GM19467 (cell line): ENCODE results near the gene TRIP10.

Source experiments
- ATAC-seq: cut with Tn5 transposase; IDR thresholded peaks from one replicate; pipeline ENCODE4 v1.9.1; 2021; ENCODE audit warnings: mild to moderate bottlenecking, moderate library complexity; ENCODE audit not compliant: unreplicated experiment

Gene TRIP10

GRCh38 chr19:6710273-6711077 lies 29.0 kb upstream of the TRIP10 start:
- ATAC-seq: no peak

- no peak for ATAC-seq
Observed at GRCh38 chr19:6711078-6711361, 28.5 kb upstream of the TRIP10 start.

- no peak for ATAC-seq
Observed at GRCh38 chr19:6711605-6712004, 27.9 kb upstream of the TRIP10 start.

- no peak for ATAC-seq
Observed at GRCh38 chr19:6712231-6712630, 27.2 kb upstream of the TRIP10 start.

- no peak for ATAC-seq
Observed at GRCh38 chr19:6712692-6713670, 26.5 kb upstream of the TRIP10 start.

- ATAC-seq: no peak
Observed at GRCh38 chr19:6713773-6714692, 25.4 kb upstream of the TRIP10 start.

- ATAC-seq: no peak
Observed at GRCh38 chr19:6714749-6715555, 24.5 kb upstream of the TRIP10 start.

GRCh38 chr19:6716610-6716970 lies 22.9 kb upstream of the TRIP10 start:
- no peak for ATAC-seq

- ATAC-seq: no peak
Observed at GRCh38 chr19:6717036-6717435, 22.4 kb upstream of the TRIP10 start.

- no peak for ATAC-seq
Observed at GRCh38 chr19:6717441-6717971, 22.0 kb upstream of the TRIP10 start.

- no peak for ATAC-seq
Observed at GRCh38 chr19:6718111-6718740, 21.3 kb upstream of the TRIP10 start.

- no peak for ATAC-seq
Observed at GRCh38 chr19:6718741-6719539, 20.5 kb upstream of the TRIP10 start.

- ATAC-seq: no peak
Observed at GRCh38 chr19:6719540-6719861, 20.0 kb upstream of the TRIP10 start.

- ATAC-seq: no peak
Observed at GRCh38 chr19:6719992-6720368, 19.5 kb upstream of the TRIP10 start.

GRCh38 chr19:6720369-6721137 lies 18.9 kb upstream of the TRIP10 start, which contains the start of gene C3:
C3 (minus strand) TSS chr19:6720650; CDS start chr19:6720589, 61 bp downstream.
- no peak for ATAC-seq

- ATAC-seq: no peak
Observed at GRCh38 chr19:6721138-6721474, 18.4 kb upstream of the TRIP10 start.

GRCh38 chr19:6721773-6722172 lies 17.7 kb upstream of the TRIP10 start:
- ATAC-seq: no peak

GRCh38 chr19:6723108-6723618 lies 16.3 kb upstream of the TRIP10 start:
- ATAC-seq: no peak
